WTC11 (cell line): ENCODE data around the gene TBC1D22B.

ENCODE experiments used
- CTCF ChIP-seq: fragments of 200-600 bp; IDR thresholded peaks from 2 replicates; pipeline ENCODE4 v1.8.0; 2022; ENCODE audit warnings: antibody characterized with exemption
- HMGXB4 ChIP-seq: sonication (generic); formaldehyde crosslinking; IDR thresholded peaks from 2 replicates; pipeline ENCODE4 v1.8.1; 2023; ENCODE audit warnings: mild to moderate bottlenecking, moderate library complexity, missing genetic modification reagents
- NFE2L1 ChIP-seq: sonication (generic); formaldehyde crosslinking; IDR thresholded peaks from 2 replicates; pipeline ENCODE4 v1.8.1; 2023; ENCODE audit warnings: missing genetic modification reagents
- OVOL2 ChIP-seq: fragments of 250-450 bp; sonication (Bioruptor Pico); IDR thresholded peaks from 2 replicates; pipeline ENCODE4 v1.9.0; 2021; ENCODE audit warnings: mild to moderate bottlenecking, borderline replicate concordance
- RELA ChIP-seq: sonication (generic); formaldehyde crosslinking; IDR thresholded peaks from 2 replicates; pipeline ENCODE4 v1.8.1; 2022; ENCODE audit warnings: missing genetic modification reagents, mild to moderate bottlenecking, borderline replicate concordance
- ZNF263 ChIP-seq: sonication (generic); formaldehyde crosslinking; IDR thresholded peaks from 2 replicates; pipeline ENCODE4 v1.8.1; 2022; ENCODE audit warnings: low read depth, mild to moderate bottlenecking, moderate library complexity, missing genetic modification reagents
- ZNF423 ChIP-seq: fragments of 250-450 bp; sonication (Bioruptor Pico); IDR thresholded peaks from 2 replicates; pipeline ENCODE4 v2.1.2; 2022; ENCODE audit warnings: mild to moderate bottlenecking, moderate library complexity
- TF ChIP-seq, protein P1 (sequence below): sonication (generic); formaldehyde crosslinking; IDR thresholded peaks from 2 replicates; pipeline ENCODE4 v1.8.1; 2022; ENCODE audit warnings: low read depth, missing genetic modification reagents, borderline replicate concordance
- TF ChIP-seq, protein P2 (sequence below): sonication (generic); formaldehyde crosslinking; IDR thresholded peaks from 2 replicates; pipeline ENCODE4 v1.8.1; 2023; ENCODE audit warnings: mild to moderate bottlenecking, missing genetic modification reagents, moderate library complexity
- TF ChIP-seq, protein P3 (sequence below): sonication (generic); formaldehyde crosslinking; IDR thresholded peaks from 2 replicates; pipeline ENCODE4 v1.8.0; 2022; ENCODE audit warnings: mild to moderate bottlenecking, missing genetic modification reagents

DNA sequence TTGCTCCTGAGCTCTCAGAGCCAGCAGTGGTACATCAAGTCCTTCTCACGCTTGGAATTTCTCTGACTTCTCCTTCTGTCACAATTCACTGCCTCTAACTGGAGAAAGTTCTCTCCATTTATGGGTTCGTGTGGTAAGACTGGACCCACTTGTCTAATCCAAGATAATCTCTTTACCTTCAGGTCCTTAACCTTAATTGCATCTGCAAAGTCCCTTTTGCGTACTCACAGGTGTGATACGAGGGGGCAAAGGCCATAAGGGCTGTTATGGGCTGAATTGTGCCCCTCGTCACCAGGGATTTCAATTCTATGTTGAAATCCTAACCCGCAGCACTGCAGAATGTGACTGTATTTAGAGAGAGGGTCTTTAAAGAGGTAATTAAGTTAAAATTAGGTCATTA is 27.5 kb upstream of the TBC1D22B start:
- TF ChIP-seq NFE2L1 (CRISPR knock-in tag) (no peak), RELA (CRISPR knock-in tag) (no peak), CTCF (no peak), HMGXB4 (no peak), ZNF263 (CRISPR knock-in tag) (no peak), OVOL2 (CRISPR knock-in tag) (no peak), ZNF423 (CRISPR knock-in tag) (no peak)
- TF ChIP-seq, protein P1, sequence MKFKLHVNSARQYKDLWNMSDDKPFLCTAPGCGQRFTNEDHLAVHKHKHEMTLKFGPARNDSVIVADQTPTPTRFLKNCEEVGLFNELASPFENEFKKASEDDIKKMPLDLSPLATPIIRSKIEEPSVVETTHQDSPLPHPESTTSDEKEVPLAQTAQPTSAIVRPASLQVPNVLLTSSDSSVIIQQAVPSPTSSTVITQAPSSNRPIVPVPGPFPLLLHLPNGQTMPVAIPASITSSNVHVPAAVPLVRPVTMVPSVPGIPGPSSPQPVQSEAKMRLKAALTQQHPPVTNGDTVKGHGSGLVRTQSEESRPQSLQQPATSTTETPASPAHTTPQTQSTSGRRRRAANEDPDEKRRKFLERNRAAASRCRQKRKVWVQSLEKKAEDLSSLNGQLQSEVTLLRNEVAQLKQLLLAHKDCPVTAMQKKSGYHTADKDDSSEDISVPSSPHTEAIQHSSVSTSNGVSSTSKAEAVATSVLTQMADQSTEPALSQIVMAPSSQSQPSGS (CRISPR knock-in tag) = no peak
- TF ChIP-seq, protein P2, sequence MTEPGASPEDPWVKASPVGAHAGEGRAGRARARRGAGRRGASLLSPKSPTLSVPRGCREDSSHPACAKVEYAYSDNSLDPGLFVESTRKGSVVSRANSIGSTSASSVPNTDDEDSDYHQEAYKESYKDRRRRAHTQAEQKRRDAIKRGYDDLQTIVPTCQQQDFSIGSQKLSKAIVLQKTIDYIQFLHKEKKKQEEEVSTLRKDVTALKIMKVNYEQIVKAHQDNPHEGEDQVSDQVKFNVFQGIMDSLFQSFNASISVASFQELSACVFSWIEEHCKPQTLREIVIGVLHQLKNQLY (CRISPR knock-in tag) = no peak
- TF ChIP-seq, protein P3, sequence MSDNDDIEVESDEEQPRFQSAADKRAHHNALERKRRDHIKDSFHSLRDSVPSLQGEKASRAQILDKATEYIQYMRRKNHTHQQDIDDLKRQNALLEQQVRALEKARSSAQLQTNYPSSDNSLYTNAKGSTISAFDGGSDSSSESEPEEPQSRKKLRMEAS (CRISPR knock-in tag) = no peak
